NCI-H460 (cell line): ENCODE data around the gene TTC28. TPM values are rescaled to one million over a fixed set of nuclear protein-coding genes. Genes with fewer than 3 reads are reported as not detected.
"Not testable (repeated sequence)": the region's sequence is repeated elsewhere in the genome, so short reads cannot be mapped to it uniquely, and the experiment has no call there.

ENCODE experiments used
- DNase-seq: peaks from one replicate; pipeline ENCODE4 v3.0.0-alpha.2; 2016; ENCODE audit warnings: low read depth; ENCODE audit errors: extremely low read depth
- total RNA-seq: library from RNA; depleted of rRNA; stranded (reverse); fragments of >200 nt; shearing (Covaris generic); gene quantifications from 2 replicates; pipeline ENCODE4 v1.2.3, GENCODE V29; 2014

The TTC28 gene
- total RNA-seq, 1 experiment from 2014 or later: 6.6 TPM

- no peak for DNase-seq
Measured at GRCh38 chr22:28505416-28506149, 174.1 kb downstream of the TTC28 start.

- DNase-seq: no peak
Measured at GRCh38 chr22:28500006-28500405, 179.6 kb downstream of the TTC28 start.

- DNase-seq: no peak
Measured at GRCh38 chr22:28498044-28498443, 181.6 kb downstream of the TTC28 start.

GRCh38 chr22:28497188-28497587, 182.5 kb downstream of the TTC28 start:
- DNase-seq: no peak

GRCh38 chr22:28491289-28491688, 188.4 kb downstream of the TTC28 start:
- DNase-seq: not testable (repeated sequence)

GRCh38 chr22:28488825-28489224, 190.8 kb downstream of the TTC28 start:
- no peak for DNase-seq

GRCh38 chr22:28484662-28485061, 195.0 kb downstream of the TTC28 start:
- DNase-seq: no peak

- DNase-seq: no peak
Measured at GRCh38 chr22:28481725-28482124, 197.9 kb downstream of the TTC28 start.

- DNase-seq: no peak
Measured at GRCh38 chr22:28480000-28480715, 199.5 kb downstream of the TTC28 start.

GRCh38 chr22:28478564-28478963, 201.1 kb downstream of the TTC28 start:
- DNase-seq: no peak

GRCh38 chr22:28477556-28477955, 202.1 kb downstream of the TTC28 start:
- no peak for DNase-seq

- DNase-seq: no peak
Measured at GRCh38 chr22:28474330-28474729, 205.3 kb downstream of the TTC28 start.

- DNase-seq: no peak
Measured at GRCh38 chr22:28473258-28473657, 206.4 kb downstream of the TTC28 start.

- DNase-seq: not testable (repeated sequence)
Measured at GRCh38 chr22:28467055-28467454, 212.6 kb downstream of the TTC28 start.

- no peak for DNase-seq
Measured at GRCh38 chr22:28466399-28466798, 213.2 kb downstream of the TTC28 start.

- DNase-seq: no peak
Measured at GRCh38 chr22:28465841-28466240, 213.8 kb downstream of the TTC28 start.

GRCh38 chr22:28464127-28464526, 215.5 kb downstream of the TTC28 start:
- no peak for DNase-seq

- not testable (repeated sequence) for DNase-seq
Measured at GRCh38 chr22:28463408-28463807, 216.2 kb downstream of the TTC28 start.

GRCh38 chr22:28462901-28463300, 216.7 kb downstream of the TTC28 start:
- DNase-seq: no peak

- no peak for DNase-seq
Measured at GRCh38 chr22:28462041-28462440, 217.6 kb downstream of the TTC28 start.

- DNase-seq: no peak
Measured at GRCh38 chr22:28454431-28455064, 225.1 kb downstream of the TTC28 start.

GRCh38 chr22:28450109-28450508, 229.5 kb downstream of the TTC28 start:
- DNase-seq: no peak
